ENCODE measurements around the gene JPH2. TPM values are rescaled to one million over a fixed set of nuclear protein-coding genes. Genes with fewer than 3 reads are reported as not detected.

JPH2 gene
- total RNA-seq, 6 donors from 2014 or later = 3.5 to 9.2 (median 5.0) TPM

DNA sequence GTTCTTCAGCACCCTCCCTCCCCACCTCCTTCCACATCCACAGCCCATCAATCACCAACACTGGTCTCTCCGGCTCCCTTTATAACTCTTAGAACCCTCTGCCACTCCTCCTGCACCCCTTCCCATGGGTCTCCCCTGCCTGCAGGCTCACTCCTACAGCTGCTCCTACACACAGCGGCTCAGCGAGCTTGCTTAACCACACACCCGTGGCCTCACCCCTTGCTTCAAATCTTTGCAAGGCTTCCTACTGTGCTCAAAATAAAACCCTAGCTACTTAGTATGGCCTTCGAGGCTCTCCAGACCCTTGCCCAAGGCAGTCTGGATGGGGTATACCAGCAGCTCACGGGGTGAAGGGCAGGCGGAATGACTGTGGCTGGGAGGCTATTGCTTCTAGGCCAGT lies 63.7 kb downstream of the JPH2 start:
- H3K27me3 ChIP-seq = no peaks in the 10 kb centered on the region
- H3K9me3 ChIP-seq = no peaks in the 10 kb centered on the region
- WGBS, 2 donors = 70% methylated on average over 7 of the region's 7 CpGs
- no peaks in the 10 kb centered on the region for H3K4me1 ChIP-seq
- H3K4me3 ChIP-seq = no peak overlapping the region
- DNase-seq (no peak), ATAC-seq (ENCODE audit: low FRiP score in 2 of 2) (no peak)
- H3K27ac ChIP-seq = no peak overlapping the region
- H3K36me3 ChIP-seq = no peaks in the 10 kb centered on the region
- TF ChIP-seq POLR2AphosphoS5 (IDR thresholded peaks at IDR 0.05) (no peak), POLR2A (IDR thresholded peaks at IDR 0.05) (no peak), EP300 (IDR thresholded peaks at IDR 0.05) (no peak)
- TF ChIP-seq, protein P1, sequence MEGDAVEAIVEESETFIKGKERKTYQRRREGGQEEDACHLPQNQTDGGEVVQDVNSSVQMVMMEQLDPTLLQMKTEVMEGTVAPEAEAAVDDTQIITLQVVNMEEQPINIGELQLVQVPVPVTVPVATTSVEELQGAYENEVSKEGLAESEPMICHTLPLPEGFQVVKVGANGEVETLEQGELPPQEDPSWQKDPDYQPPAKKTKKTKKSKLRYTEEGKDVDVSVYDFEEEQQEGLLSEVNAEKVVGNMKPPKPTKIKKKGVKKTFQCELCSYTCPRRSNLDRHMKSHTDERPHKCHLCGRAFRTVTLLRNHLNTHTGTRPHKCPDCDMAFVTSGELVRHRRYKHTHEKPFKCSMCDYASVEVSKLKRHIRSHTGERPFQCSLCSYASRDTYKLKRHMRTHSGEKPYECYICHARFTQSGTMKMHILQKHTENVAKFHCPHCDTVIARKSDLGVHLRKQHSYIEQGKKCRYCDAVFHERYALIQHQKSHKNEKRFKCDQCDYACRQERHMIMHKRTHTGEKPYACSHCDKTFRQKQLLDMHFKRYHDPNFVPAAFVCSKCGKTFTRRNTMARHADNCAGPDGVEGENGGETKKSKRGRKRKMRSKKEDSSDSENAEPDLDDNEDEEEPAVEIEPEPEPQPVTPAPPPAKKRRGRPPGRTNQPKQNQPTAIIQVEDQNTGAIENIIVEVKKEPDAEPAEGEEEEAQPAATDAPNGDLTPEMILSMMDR (IDR thresholded peaks at IDR 0.05) = no peak

DNA sequence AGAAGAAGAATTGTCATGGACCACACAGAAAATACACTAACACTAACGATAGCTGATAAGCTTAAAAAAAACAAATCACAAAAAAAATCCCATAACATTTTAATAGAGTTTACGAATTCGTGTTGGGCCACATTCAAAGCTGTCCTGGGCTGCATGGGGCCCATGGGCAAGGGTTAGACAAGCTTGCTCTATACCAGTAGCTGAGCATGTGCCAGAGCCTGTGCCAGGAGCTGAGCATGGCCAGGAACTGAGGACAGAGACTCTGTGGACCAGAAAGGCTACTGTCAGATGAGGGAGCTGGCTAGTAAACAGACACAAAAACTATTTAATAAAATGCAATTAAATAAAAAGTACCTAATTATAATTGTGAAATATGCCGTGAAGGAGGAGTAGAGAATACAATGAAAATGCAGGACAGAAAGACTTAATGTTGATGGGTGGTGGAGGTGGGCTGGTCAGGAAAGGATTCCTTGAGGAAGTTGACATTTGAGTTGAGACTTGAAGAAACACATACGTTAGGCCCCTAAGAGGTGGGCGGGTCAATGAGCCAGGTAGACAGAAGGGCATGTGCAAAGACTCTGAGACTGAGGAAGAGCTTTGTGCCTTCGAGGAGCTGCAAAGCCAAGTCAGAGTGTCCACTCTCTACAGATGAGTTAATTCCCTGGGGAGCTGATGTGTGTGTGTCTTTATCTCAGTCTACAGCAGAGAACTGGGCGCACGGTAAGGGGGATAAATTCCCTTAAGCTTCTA lies 66.1 kb downstream of the JPH2 start:
- no peaks in the 10 kb centered on the region for H3K9me3 ChIP-seq
- H3K27ac ChIP-seq = no peak overlapping the region
- 63 to 66% methylated on average over 9 of the region's 9 CpGs for WGBS, 2 donors
- H3K36me3 ChIP-seq = no peaks in the 10 kb centered on the region
- ATAC-seq (ENCODE audit: low FRiP score in 2 of 2) (no peak), DNase-seq (no peak)
- TF ChIP-seq EP300 (IDR thresholded peaks at IDR 0.05) (no peak), POLR2AphosphoS5 (IDR thresholded peaks at IDR 0.05) (no peak), POLR2A (IDR thresholded peaks at IDR 0.05) (no peak)
- TF ChIP-seq, protein P1 (IDR thresholded peaks at IDR 0.05) = no peak
- peaks cover 0 to 5% (median 2%) of the 10 kb centered on the region in 4 donors for H3K27me3 ChIP-seq
- no peaks in the 10 kb centered on the region for H3K4me1 ChIP-seq
- no peak overlapping the region for H3K4me3 ChIP-seq

DNA sequence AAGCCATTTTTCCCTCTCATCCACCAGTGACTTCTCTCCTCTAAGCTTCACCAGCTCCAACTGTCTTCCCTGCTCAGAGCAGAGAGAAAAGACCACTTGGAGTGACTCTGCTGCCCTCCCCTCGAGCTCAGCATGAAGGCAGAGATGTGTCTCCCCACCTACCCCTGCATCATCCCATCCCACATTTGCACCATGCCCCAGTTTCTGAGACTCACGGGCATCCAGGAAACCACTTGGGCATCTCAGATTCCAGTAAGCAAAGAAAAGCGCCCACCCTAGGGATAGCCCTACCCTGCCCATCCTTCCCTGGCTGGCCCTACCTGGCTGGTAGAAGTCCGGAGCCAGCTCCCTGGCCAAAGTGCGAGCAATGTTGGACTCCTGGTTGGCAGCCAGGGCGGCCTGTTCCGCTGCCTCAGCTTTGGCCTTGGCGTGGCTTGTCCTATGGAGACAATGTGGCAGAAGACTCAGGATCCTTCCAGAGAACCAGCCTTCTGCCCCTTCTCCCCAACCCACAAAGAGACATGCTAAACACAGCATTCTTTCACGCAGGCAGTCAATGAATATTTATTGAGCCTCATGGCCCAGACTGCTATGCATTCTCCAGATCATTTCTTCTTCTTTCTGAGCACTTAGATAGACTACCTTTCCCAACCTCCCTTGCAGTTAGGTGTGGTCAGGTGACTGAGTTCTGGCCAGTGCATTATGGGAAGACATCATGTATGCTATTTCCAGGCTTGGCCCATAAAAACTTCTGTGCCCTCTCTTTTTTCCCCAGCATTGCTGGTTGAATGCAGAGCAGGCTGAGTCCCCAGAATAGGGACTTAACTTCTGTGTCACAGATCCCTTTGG lies 68.6 kb downstream of the JPH2 start:
- Histone ChIP-seq H3K4me3 (no peak overlapping the region), H3K36me3 (no peaks in the 10 kb centered on the region), H3K27me3 (peaks cover 0 to 14% (median 4%) of the 10 kb centered on the region in 4 donors), H3K4me1 (no peaks in the 10 kb centered on the region), H3K27ac (no peak overlapping the region), H3K9me3 (no peaks in the 10 kb centered on the region)
- DNase-seq (peak in 1 of 2 donors; percentile 48), ATAC-seq (ENCODE audit: low FRiP score in 2 of 2) (no peak)
- WGBS, 2 donors = 87% methylated on average over 7 to 9 of the region's 9 CpGs
- TF ChIP-seq POLR2A (IDR thresholded peaks at IDR 0.05) = no peak
- TF ChIP-seq EP300 (IDR thresholded peaks at IDR 0.05) = no peak
- TF ChIP-seq POLR2AphosphoS5 (IDR thresholded peaks at IDR 0.05) = no peak
- TF ChIP-seq, protein P1 (IDR thresholded peaks at IDR 0.05) = no peak

DNA sequence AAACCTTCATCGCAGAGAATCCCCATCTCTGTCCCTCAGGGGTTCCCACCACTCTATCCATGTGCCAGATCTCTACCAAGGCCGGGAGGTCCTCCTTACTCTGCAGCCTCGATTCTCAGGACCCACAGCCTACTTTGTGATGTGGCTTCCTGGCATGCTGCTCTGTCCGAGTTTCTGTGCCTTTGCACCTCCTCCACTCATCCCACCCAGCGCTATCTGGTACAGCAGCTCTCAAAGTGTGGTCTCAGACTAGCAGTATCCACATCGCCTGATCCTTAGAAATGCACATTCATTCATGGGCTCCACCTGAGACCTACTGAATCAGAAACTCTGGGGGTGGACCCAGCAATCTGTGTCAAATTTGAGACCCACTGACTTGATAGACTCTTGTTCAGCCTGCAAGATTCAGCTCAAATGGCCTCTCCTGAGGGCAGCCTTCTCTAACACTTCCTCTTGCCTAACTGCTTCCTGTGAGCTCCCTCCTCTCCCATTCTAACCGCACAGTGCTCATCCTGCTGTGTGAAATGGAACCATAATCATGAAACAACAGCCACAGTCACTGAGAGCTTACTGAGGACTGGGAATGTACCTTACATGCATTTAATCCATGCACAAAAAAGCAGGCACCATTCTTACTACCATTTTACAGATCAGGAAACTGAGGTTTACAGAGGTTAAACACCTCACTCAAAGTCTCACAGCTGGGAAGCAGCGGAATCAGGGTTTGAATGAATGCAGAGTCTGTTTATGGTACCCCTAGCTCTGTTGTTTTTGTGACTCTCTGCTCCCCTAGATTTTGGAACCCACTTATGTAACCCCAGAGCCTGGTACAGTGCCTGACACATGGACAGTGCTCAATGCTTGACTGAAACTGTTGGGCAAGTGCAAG lies 69.4 kb downstream of the JPH2 start:
- no peak for DNase-seq
- Histone ChIP-seq H3K9me3 (no peaks in the 10 kb centered on the region), H3K4me3 (no peak overlapping the region), H3K27ac (no peak overlapping the region), H3K36me3 (no peaks in the 10 kb centered on the region), H3K4me1 (no peaks in the 10 kb centered on the region), H3K27me3 (peaks cover 0 to 14% (median 4%) of the 10 kb centered on the region in 4 donors)
- TF ChIP-seq EP300 (IDR thresholded peaks at IDR 0.05) (no peak), POLR2A (IDR thresholded peaks at IDR 0.05) (no peak), POLR2AphosphoS5 (IDR thresholded peaks at IDR 0.05) (no peak)
- TF ChIP-seq, protein P1 (IDR thresholded peaks at IDR 0.05) = no peak
- WGBS, 2 donors = 76 to 85% methylated on average over 8 of the region's 8 CpGs
- no peak for ATAC-seq (ENCODE audit: low FRiP score in 2 of 2)
